Hematopoietic multipotent progenitor cell treated with erythropoietin and hydrocortisone succinate and interleukin-3 and kit ligand, for 15 days (in vitro differentiated cells): ENCODE results near the gene STAC.
"Not testable (repeated sequence)": the region's sequence is repeated elsewhere in the genome, so short reads cannot be mapped to it uniquely, and the experiment has no call there.

Source experiments
- DNase-seq: peaks from one replicate; pipeline ENCODE4 v3.0.0-alpha.2; 2015; ENCODE audit warnings: low spot score

The STAC gene

GRCh38 chr3:36520241-36521006 lies 140.1 kb downstream of the STAC start:
- no peak for DNase-seq

GRCh38 chr3:36521007-36521379 lies 140.7 kb downstream of the STAC start:
- no peak for DNase-seq

GRCh38 chr3:36524560-36524959 lies 144.3 kb downstream of the STAC start:
- DNase-seq, result no peak

- no peak for DNase-seq
Observed at GRCh38 chr3:36525115-36525801, 145.0 kb downstream of the STAC start.

GRCh38 chr3:36538136-36538749 lies 157.9 kb downstream of the STAC start:
- no peak for DNase-seq

GRCh38 chr3:36540888-36541518 lies 160.7 kb downstream of the STAC start:
- DNase-seq, result no peak

- no peak for DNase-seq
Observed at GRCh38 chr3:36542186-36542585, 161.9 kb downstream of the STAC start.

GRCh38 chr3:36543276-36543997 lies 163.1 kb downstream of the STAC start:
- no peak for DNase-seq

GRCh38 chr3:36546226-36546625 lies 165.9 kb downstream of the STAC start:
- no peak for DNase-seq

- no peak for DNase-seq
Observed at GRCh38 chr3:36548712-36549111, 168.4 kb downstream of the STAC start.

- DNase-seq, result no peak
Observed at GRCh38 chr3:36557021-36557707, 176.9 kb downstream of the STAC start.

GRCh38 chr3:36557708-36558421 lies 177.6 kb downstream of the STAC start:
- DNase-seq, result no peak

GRCh38 chr3:36558961-36559360 lies 178.7 kb downstream of the STAC start:
- DNase-seq, result no peak

GRCh38 chr3:36560685-36561084 lies 180.4 kb downstream of the STAC start:
- no peak for DNase-seq

- DNase-seq, result no peak
Observed at GRCh38 chr3:36561601-36562000, 181.3 kb downstream of the STAC start.

- DNase-seq, result no peak
Observed at GRCh38 chr3:36562945-36563344, 182.6 kb downstream of the STAC start.

GRCh38 chr3:36575241-36575640 lies 194.9 kb downstream of the STAC start:
- DNase-seq, result no peak

- not testable (repeated sequence) for DNase-seq
Observed at GRCh38 chr3:36578418-36578817, 198.1 kb downstream of the STAC start.

GRCh38 chr3:36579746-36580145 lies 199.4 kb downstream of the STAC start:
- DNase-seq, result no peak

- DNase-seq, result no peak
Observed at GRCh38 chr3:36580716-36581115, 200.4 kb downstream of the STAC start.

GRCh38 chr3:36591959-36592358 lies 211.7 kb downstream of the STAC start:
- DNase-seq, result no peak
